GM21825 (cell line): ENCODE results near the gene DYNC1I2.
"Not testable (repeated sequence)": the region's sequence is repeated elsewhere in the genome, so short reads cannot be mapped to it uniquely, and the experiment has no call there.

Experiments
- ATAC-seq: cut with Tn5 transposase; IDR thresholded peaks from one replicate; pipeline ENCODE4 v1.9.1; 2021; ENCODE audit warnings: mild to moderate bottlenecking, moderate library complexity; ENCODE audit not compliant: unreplicated experiment

The DYNC1I2 gene

DNA sequence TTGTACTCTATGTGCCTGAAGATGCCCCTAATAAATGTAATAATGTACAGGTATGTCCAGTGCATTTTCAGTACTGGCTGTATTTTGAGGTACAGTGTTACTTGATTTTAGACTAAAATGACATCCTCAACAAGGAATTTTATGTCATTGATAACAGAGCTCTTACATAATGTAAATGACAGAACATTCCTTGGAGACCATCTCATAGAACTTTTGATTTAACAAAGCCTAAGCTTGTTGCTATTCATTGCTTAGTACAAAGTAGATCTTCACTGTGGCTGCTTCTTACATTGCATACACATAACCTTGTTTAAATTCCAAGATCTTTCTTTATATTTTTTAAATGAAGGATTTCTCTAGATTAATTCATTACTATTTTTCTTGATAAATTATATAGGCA lies 24.1 kb downstream of the DYNC1I2 start:
- no peak for ATAC-seq

DNA sequence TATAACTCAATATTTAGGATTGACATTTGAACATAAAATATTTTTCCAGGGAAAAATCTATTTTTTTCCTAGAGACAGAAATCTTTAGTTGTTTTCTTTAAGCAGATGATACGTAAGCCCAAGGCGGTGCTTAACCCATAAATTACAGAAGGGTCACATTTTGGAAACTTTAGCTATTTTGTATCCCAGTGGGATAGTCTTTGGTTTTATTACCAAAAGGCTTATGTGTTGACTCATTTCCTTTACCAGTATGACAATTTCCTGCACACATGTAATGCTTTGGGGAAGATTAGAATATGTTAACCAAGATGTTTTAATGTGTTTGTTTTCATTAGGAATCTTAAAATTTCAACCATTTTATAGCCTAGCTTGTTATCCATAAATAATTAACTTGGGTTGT lies 24.8 kb downstream of the DYNC1I2 start:
- no peak for ATAC-seq

DNA sequence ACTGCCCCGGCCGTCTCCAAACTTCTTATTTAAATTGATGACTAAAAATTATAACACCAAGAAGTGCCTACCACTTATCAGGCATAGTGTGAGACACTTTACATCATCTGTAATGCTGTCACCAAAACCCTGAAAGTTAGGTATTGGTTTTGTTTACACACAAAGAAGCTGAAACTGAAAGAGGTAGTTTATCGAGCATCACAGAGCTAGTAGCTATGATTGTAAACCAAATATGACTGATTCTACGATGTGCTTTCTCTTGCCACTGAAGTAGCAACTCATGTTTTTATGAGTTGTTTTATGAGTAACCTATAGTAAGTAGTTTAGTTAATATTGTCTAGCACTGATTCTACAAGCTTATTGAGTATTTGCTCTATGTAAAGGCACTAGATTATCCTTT lies 31.5 kb downstream of the DYNC1I2 start:
- ATAC-seq: peak; percentile 82

DNA sequence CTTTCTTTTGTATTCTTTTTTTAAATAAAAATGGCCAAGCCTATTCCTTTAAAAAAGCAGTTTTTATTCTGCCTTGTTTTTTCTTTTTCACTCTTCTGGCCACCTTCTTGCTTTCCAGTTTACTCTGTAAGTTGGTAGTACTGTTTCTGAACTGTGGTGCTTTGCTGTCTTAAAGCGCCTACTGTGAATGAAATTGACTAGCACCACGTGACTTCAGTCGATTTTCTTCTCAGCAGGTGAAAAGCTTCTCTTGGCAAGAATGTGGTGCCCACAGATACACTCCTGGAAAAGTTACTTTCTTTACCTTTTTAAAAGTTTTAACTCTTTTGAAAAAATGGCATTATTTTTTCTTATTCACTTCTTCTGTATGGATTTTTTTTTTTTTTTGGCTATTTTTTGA lies 32.4 kb downstream of the DYNC1I2 start:
- ATAC-seq: no peak

DNA sequence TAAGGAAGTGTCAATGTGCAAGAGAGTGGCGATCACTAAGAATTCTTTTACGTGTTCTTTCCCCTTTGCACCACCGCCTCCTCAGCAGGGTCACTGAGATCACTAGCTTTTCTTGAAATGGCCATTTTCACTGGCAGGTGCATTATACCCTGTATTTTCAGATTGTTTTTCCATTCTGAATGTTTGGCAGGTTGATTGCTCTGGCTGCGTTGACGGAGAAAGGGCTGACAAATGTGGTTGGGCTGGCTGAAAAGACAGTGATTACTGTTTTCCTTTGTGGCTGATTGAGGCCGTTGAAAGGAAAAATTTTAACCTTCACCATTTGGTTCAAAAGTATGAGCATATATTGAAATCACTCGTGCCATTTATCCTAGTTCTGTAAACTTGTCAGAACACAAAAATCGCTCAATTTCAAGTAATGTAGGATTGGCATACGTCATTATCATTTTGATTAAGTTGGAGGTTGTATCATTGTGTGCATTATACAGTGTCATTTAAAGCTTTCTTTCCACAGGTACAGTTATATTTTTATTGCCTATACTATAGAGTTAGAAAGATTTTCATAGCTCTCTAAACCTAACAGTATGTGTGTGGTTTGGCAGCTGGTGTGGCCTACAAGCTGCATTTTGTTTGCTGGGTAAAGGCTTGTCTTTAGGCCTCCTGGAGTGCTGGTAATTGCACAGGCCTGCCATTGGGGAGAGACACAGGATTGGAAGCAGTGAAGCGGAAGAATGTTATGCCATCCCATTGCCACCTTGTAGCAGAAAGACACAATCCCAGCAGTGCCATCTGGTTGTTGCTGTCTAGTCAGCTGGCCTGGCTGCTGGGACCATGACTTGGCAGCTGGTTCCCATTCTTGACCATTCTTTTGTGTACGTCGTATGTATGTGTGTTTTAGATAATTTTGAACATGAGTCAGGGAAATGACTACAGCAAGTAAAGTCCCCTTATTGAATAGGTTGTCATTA lies 36.7 kb downstream of the DYNC1I2 start:
- ATAC-seq: no peak

DNA sequence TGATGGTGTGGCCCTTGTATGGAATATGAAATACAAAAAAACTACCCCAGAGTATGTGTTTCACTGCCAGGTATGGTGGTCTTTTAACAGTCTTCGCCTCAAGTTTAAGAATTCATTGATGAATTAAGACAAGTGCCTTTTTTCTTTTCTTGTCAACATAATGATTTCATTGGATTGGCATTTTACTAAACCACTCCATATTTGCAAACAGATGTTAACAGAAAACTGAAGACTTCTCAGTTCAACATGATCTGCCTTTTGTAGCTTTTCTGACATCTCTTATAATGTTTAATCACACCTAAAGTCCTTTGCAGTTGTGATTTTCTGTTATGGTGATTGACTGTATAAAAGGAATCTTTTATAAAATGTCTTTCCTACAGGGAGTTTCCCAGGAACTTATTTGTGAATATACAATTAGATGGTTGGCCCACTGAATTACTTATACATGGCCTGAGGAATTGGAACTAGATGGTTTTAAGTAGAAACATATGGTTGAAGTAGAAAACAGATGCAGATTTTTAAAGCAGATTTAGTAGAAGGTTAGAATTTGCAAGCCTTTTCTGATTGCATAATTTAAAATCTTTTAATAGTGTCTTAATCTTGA lies 39.7 kb downstream of the DYNC1I2 start:
- no peak for ATAC-seq

DNA sequence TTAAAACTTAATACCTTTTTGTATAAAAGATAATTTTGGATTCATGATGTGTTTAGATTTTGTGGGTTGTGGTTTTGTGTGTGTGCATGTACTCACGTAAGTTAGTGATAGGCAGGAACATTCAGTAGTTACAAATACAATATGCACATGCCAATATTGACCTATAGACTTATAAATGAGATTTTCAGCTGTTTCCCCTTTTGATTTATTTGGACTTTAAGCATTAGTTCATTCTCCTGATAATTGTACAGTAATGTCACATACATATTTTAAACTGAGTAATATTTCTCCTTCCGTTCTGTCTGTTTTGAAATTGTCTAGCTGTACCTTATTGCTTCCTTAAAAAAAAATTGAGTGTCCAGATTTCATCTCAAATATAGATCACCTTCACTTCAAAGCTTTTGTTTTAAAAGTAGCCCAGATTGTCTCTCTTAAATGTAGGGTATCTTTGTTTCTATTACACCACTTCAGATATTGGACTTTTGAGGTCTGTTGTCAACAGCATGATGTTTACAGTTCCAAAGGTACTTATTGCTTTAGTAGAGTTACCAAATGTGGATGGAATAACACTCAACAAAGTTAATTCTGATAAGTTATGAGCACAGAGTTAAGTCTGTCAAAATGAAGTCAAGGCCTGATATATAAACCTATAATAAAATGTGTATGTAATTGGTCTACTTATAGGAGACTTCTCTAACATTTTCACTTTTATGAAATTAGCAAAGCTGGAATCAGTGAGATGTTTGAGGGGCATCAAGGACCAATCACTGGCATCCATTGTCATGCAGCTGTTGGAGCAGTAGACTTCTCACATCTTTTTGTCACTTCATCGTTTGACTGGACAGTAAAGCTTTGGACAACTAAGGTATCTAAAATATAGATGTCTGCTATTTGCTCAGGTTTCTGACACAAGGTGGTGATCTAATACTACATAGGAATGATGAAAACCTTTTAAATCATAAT lies 42.0 kb downstream of the DYNC1I2 start:
- no peak for ATAC-seq

DNA sequence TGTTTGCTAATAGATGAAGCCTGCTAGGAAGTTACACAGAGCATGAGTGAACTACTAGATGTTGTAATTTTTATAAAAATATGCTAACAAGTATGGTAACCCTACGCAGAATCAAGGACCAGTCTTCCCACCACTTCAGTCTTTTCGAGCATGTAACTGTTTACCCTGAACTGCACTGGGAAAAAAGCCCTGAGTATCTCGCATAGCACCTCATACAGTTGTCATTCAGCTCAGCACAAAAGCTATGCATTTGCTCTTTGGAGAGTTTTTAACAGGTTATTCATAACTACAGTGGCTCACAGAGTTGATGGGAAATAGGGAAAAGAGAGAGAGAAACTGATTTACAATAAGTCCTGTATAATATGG lies 42.7 kb downstream of the DYNC1I2 start:
- no peak for ATAC-seq

DNA sequence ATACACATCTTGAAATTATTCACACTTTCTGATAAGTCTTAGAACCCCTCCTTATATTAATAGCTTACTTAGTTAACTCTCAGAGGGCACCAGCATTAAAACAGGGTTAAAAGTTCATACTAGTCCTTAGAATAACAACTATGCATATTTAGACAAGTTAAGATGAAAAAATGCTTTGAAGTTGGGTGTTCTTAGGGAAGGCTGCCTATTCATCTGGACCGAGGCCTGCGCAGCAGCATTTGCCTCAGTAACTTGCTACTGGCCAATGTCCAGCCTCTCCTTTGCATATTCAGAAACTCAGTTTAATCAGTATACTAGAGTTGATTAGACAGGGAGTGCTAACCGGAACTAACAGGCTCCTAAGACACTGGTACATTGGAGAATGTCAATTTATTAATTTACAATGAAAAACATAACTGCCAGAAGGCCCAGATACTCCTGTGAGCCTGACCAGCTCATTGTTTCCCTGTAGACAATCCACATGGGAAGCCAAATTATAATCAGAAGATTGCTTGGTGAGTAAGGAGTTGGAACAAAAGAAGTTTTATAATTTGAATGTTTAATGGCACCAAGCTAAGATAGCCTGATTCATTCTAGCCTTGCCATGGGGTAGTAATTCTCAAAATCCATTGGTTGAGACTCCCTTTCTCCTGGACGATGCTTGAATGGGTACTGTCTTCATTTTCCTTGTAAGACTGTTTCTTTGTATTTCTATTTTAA lies 48.9 kb downstream of the DYNC1I2 start:
- no peak for ATAC-seq

DNA sequence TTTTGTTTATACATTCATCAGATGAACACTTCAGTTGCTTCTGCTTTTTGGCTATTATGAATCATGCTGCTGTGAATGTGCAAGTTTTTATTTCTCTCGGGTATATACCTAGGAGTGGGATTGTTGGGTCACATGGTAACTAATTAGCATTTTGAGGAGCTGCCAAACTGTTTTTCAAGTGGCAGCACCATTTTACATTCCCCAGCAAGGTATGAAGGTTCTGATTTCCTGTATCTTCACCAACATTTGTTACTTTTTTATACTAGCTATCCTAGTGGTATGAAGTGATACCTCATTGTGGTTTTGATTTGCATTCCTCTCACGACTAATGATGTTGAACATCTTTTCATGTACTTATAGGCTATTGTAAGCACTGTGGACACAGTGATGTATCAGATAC lies 53.9 kb downstream of the DYNC1I2 start:
- no peak for ATAC-seq

DNA sequence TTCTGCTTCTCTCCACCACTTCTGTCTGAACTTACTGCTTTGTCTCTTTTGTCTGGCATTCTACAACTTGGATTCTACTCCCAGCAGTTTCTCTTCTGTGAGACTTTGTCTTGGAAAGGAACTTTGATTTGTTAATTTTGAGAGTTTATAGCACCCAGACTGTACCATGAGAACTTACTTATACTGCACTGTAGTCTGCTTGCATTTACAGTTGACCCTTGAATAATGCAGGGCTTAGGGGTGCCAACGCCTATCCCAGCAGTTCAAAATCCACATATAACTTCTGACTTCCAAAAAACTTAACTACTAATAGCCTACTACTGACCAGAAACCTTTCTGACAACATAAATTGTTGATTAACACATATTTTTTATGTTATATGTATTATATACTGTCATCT lies 55.5 kb downstream of the DYNC1I2 start:
- no peak for ATAC-seq

DNA sequence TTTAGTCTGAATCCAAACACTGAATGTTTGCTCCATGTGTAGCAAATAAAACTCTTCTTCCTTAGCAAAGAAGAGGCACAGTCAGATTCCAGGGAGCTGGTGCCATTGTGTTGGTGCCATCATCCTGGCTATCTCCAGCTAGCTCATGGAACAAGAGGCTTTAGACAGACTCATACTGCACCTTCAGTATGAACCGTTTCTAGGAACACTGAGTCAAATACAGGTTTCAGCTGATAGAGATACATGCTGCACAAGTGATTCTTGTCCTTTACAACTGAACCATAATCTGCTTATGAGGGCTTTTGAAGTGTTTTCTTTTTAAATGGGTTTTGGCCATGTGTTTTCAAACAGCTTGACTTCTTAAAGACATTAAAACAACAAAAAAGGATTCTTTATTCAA lies 57.9 kb downstream of the DYNC1I2 start:
- ATAC-seq: no peak

DNA sequence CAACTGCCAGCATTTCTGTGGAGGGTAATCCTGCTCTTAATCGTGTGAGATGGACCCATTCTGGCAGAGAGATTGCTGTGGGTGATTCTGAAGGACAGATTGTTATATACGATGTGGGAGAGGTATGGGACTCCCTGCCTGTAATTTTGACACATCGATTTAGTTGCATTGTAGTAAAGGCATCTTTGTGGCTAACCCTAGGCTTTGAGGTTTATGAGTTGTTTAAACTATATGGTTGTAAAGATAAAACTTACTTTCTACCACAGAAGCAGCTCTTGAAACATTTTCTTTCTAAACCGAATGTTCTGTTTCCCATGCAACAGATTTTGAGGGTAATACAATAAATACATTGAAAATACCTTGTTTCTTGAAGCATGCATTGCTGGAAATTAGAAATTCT lies 58.5 kb downstream of the DYNC1I2 start:
- ATAC-seq: no peak

DNA sequence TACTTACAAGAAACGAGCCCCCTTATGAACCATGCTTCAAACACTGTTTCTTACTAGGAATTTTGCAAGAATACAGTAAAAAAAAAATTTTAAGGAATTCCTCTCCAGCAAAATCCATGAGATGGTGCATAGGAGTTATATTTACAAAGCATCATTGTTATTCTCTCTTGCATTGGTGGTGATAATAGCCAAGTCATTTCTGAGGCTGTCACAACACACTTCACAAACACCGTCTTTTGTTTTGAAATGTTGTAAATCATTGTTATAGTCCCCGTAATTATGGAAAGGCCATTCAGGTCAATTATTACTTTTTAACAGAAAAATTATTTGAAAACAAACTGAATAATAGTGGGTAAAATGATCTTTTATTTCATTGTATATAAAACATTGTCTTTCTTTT lies 60.1 kb downstream of the DYNC1I2 start:
- no peak for ATAC-seq

DNA sequence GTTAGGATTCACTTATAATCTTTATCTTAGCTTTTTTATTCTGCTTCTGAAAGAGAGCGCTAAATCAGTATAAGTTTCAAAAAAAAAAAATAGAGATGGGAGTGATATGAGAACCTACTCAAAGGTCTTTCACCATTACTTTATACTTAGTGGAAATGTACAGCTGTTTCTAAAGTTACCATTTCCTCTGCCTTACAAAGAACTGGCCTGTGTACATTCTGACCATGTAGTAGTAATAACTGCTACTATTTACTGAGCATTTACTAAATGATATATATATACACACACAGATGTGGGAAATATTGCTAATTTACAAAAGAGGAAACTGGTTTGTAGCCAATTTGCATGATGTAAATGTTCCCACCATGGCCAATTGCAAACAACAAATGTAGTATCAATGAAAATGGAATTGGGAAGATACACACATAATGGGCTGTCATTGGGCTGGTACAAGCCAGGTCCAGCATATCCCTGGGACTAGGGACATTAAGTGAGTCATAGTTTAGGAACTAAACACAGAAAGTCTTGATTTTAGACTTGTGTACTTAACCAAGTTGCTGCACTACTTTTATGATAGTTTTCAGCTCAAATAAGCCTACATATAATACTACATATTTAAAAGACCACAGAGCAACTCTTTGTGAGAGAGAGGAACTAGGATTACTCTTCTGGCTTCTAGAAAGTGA lies 67.1 kb downstream of the DYNC1I2 start:
- no peak for ATAC-seq

DNA sequence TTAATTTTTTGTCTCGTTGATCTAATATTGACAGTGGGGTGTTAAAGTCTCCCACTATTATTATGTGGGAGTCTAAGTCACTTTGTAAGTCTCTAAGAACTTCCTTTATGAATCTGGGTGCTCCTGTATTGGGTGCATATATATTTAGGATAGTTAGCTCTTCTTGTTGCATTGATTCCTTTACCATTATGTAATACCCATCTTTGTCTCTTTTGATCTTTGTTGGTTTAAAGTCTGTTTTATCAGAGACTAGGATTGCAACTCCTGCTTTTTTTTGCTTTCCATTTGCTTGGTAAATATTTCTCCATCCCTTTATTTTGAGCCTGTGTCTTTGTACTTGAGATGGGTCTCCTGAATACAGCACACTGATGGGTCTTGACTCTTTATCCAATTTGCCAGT lies 71.5 kb downstream of the DYNC1I2 start:
- not testable (repeated sequence) for ATAC-seq

DNA sequence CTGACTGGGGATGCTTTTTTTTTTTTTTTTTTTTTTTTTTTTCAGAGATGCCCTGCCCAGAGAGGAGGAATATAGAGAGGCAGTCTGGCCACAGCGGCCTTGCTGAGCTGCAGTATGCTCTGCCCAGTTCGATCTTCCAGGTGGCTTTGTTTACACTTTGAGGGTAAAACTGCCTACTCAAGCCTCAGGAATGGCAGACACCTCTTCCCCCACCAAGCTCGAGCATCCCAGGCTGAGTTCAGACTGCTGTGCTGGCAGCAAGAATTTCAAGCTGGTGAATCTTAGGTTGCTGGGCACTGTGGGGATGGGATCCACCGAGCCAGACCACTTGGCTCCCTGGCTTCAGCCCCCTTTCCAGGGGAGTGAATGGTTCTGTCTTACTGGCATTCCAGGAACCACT lies 73.9 kb downstream of the DYNC1I2 start:
- not testable (repeated sequence) for ATAC-seq

DNA sequence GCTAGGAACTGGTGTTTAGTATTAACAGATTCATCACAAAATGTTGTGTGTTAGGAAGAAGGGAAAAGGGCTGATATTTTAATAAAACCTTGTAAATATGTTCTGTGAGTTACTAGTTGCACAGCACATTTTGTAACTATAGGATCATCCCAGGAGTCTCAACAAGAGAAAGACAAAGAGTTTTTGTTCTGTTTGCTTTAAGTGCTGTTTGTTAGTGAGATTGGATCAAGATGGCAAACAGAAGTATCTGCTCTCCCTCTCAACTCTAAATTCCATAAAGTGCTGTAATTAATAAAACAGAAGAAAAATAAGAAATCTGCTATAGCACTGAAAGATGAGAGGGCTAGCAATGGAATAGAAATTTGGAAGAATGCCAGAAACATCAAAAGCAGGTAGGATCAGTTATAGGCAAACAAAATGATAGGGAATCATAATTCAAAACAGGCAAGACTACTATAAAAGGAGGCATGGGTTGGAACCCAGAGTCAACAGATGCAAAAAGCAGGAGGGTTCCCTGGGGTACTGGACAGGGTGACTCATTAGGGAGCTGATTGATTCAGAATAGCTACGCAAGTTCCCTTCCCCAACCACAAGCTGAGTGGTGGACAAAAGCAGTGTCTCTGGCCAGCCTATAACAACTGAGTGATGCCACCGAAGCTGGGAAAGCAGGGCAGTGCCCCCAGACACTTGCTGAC lies 75.8 kb downstream of the DYNC1I2 start:
- no peak for ATAC-seq

DNA sequence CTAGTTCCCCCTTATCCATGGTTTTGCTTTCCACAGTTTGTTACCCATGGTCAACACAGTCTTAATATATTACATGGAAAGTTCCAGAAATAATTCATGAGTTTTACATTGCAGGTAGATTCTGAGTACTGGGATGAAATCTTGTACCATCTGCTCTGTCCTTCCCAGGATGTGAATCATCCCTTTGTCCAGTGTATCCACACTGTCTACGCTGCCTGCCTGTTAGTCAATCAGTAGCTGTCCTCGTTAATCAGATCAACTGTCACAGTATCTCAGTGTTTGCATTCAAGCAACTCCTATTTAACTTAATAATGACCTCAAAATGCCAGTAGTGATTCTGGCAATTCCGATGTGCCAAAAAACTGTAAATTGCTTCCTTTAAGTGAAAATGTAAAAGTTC lies 76.3 kb downstream of the DYNC1I2 start:
- no peak for ATAC-seq

DNA sequence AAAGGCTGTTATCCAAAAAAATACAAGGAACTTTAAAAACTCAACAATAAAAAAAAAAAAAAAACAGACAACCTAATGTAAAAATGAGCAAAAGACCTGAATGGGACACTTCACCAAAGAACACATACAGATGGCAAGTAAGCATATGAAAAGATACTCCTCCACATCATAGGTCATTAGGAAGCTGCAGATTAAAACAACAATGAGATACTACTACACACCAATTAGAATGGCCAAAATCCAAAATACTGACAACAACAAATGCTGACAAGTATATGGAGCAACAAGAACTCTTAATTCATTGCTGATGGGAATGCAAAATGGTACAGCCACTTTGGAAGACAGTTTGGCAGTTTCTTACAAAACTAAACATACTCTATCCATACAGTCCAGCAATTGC lies 84.2 kb downstream of the DYNC1I2 start:
- ATAC-seq: no peak
